ENCODE results near the gene DDX31.
"Not testable (repeated sequence)": the region's sequence is repeated elsewhere in the genome, so short reads cannot be mapped to it uniquely, and the experiment has no call there.

DDX31 gene

DNA sequence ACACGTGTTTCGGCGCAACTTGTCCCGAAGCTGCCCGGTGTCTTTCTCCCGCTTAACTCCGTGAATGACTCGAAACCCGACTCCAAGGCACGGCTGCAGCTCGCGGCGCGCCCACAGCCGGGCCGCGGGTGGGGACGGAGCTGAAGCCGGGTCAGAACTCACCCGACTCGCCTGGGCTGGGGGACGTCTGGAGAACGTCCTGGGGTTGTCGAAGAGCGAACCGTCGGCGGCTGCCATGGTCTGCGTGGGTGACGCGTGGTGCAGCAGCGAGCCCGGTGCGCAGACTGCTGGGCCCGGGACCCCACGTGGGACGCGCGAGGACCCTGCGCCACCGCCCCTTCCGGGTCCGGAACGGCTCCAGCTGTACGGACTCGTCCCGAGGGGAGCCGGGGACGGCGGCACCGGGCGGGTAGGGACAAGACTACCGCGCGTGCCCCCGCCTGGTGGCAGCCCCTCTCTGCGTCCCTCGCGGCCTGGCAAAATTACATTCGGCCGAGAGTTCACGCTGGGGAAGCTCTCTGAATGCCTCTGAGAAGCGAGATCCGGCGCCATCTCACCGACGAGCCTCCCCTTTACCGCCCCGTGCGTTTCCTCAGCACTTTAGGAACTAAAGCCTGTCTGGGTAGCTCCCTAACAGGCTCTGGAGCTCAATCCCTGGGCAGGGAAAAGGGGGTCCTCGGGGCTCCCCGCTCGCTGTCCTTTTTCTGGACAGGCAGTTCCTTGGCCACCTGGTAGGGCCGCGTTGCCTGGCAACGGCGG is at the start of gene DDX31:
DDX31 (minus strand) TSS at position 286 of the 759 bp plus-strand sequence; CDS start at position 237, 49 bp downstream.
- peak; percentile 83 for DNase-seq (ENCODE audit: low read depth)

GRCh38 chr9:132718381-132718928 is 48.7 kb upstream of the DDX31 start:
- DNase-seq (ENCODE audit: low read depth), result not testable (repeated sequence)

DNA sequence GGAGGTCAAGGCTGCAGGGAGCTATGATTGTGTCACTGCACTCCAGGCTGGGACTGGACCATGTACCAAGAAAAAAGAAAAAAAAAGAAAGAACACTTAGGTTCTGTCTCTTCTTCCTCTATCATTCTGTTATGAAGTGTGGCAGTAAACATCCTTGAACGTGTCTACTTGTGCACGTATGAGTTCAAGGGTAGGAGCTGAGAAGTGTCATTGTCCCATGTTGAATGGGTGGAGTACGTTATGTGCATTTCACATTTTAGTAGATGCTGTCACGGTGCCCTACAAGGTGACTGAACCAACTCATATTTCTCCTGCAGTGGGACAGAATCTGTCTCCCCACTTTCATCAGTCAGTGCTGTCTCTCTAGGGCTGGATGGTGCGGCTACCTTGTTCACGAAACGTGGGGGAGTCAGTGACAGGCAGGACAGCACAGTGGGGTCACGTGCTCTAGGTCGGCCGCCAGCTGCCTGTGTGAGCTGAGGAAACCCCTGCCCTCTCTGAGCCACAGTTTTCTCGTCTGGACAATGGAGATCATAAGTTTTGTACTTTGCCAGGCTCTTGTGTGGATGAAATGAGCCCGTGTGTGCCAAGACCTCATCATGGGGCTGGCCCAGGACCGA is 47.7 kb upstream of the DDX31 start:
- DNase-seq (ENCODE audit: low read depth), result no peak

GRCh38 chr9:132716007-132716406 is 46.2 kb upstream of the DDX31 start:
- DNase-seq (ENCODE audit: low read depth), result no peak

- no peak for DNase-seq (ENCODE audit: low read depth)
These were observed 43.0 kb upstream of the DDX31 start for GRCh38 chr9:132712753-132713152.

GRCh38 chr9:132711846-132712245 is 42.1 kb upstream of the DDX31 start:
- DNase-seq (ENCODE audit: low read depth), result no peak

- DNase-seq (ENCODE audit: low read depth), result not testable (repeated sequence)
These were observed 41.4 kb upstream of the DDX31 start for GRCh38 chr9:132711152-132711551.

- no peak for DNase-seq (ENCODE audit: low read depth)
These were observed 40.5 kb upstream of the DDX31 start for GRCh38 chr9:132710333-132710732.

DNA sequence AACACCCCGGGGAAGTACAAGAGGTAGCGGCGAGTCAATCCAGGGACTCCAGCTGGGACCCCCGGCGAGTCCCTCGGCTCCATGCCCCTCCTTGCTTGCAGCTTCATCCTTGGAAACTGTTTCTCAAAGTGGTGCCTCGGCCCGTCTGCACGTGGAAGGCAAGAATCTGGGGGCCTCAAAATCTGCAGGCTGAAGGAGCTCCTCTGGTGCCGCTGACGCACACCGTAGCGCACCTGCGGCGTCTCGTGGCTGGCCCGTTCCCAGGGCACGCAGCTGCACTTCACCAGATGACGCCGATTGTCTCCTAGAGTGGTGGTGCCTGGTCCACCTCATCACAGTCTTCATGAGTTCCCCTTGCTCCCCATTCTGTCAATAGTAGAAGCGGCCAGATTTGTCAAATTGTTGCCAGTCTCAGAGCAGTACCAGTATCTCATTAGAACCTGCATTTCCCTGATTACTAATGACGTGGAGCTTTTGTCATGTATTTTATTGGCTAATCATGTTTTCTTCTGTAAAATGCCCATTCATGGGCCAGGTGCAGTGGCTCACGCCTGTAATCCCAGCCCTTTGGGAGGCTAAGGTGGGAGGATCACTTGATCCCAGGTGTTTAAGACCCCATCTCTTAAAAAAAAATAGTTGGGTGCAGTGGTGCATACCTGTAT is 39.1 kb upstream of the DDX31 start:
- DNase-seq (ENCODE audit: low read depth), result no peak

DNA sequence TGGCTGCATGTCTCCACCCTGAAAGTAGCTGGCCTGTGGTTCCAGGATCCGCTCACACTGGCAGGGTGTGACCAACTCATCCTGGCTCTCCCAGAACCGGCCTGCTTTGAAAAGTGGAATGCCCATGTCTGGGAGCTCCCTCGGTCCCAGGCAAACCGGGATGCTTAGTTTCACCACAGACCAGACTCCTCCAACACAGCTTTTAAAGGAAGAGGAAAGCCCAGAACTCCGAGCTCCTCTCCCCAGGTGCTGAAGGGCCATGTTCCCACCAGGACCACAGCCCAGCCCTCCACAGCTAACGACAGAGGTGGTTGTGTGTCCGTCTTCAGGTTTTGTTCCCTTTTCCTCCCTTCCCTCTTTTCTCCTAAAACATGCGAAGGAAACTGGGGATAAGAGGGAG is 38.5 kb upstream of the DDX31 start:
- DNase-seq (ENCODE audit: low read depth), result no peak

DNA sequence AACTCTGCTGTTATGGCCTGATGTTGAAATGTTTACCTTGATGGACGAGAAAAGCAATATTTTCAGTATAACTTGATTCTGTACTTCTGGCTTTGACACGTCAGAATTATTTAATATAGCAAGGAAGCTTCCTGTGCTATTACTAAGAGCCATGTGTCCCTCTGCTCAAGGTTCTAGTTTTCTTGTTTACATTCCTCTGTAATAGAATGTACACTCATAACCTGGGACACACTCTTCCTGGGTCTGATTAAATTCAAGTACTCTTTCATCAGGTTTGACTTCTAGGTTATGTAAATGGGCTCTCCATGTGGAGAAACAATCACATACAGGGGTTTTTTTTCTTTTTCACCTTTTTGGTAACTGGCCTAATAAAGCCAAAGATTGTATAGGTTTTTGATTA is 33.6 kb upstream of the DDX31 start:
- no peak for DNase-seq (ENCODE audit: low read depth)

DNA sequence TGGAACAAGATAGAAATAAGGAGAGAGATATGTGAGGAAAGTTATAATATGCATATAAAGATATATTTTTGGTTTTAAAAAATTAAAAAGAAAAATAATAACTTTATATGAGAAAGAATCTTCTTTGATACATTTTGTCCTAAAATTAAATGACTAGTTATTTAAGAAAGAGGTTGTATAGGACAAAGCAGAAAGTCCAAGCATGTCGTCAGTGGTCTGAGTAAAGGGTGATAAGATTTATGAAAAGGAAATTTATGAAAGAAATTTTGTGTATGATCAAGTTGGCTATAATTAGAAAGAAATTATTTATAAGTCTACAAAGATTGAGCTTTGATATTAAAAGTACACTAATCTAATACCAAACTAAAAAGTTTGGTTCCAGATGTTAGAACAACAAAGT is 32.5 kb upstream of the DDX31 start:
- no peak for DNase-seq (ENCODE audit: low read depth)

GRCh38 chr9:132699956-132700355 is 30.2 kb upstream of the DDX31 start:
- DNase-seq (ENCODE audit: low read depth), result no peak

- no peak for DNase-seq (ENCODE audit: low read depth)
These were observed 29.2 kb upstream of the DDX31 start for GRCh38 chr9:132698989-132699388.

GRCh38 chr9:132697230-132697629 is 27.4 kb upstream of the DDX31 start:
- no peak for DNase-seq (ENCODE audit: low read depth)

- DNase-seq (ENCODE audit: low read depth), result no peak
These were observed 24.4 kb upstream of the DDX31 start for GRCh38 chr9:132694144-132694543.

- no peak for DNase-seq (ENCODE audit: low read depth)
These were observed 20.9 kb upstream of the DDX31 start for GRCh38 chr9:132690696-132691095.

- DNase-seq (ENCODE audit: low read depth), result no peak
These were observed 14.1 kb upstream of the DDX31 start for GRCh38 chr9:132683873-132684272.

DNA sequence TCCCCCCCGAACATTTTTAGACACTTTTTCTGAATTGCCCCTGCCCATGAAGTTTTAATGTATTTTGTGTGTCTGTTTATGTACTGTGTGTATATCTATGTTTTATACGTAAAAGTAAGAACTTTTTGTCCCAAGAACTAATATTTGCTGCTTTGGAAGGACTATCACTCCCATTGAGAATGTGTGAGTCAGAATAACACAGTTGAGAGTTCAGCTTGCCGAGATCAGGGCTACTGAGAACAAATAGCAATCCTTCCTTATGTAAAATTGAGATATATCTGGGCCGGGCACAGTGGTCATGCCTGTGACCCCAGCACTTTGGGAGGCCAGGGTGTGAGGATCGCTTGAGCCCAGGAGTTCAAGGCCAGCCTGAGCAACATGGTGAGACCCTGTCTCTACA is 11.8 kb upstream of the DDX31 start:
- no peak for DNase-seq (ENCODE audit: low read depth)

- no peak for DNase-seq (ENCODE audit: low read depth)
These were observed 10.3 kb upstream of the DDX31 start for GRCh38 chr9:132679946-132680625.

DNA sequence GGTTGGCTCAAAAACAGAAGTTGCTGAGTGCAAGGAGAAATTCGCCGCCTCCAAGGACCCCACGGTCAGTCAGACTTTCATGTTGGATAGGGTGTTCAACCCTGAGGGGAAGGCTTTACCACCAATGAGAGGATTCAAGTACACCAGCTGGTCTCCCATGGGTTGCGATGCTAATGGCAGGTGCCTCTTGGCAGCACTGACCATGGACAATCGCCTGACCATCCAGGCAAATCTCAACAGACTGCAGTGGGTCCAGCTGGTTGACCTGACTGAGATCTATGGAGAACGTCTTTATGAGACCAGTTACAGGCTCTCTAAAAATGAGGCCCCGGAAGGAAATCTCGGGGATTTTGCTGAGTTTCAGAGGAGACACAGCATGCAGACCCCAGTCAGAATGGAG is 8.2 kb upstream of the DDX31 start:
- no peak for DNase-seq (ENCODE audit: low read depth)

DNA sequence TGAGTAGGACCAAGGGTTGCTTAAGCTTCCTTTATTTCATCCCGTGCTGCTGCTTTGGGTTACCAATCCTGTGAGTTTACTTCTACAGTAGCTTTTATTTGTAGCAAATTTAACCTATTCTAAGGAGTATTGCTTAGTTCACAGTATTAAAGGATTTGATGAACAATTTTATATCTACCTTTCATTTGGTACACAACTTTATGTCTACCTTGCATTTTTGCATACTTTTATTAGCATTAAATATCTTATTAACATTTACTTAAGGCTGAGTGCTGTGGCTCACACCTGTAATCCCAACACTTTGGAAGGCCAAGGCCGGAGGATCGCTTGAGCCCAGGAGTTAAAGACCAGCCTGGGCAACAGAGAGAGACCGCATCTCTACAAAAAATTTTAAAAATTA is 4.7 kb upstream of the DDX31 start:
- DNase-seq (ENCODE audit: low read depth), result no peak

All from activated T-helper 9 cell treated with anti-CD3 and anti-CD28 coated beads, Interleukin-2, amount 50 U/mL, for 16 hours (primary cell).